ENCODE results near the gene WIZ.

The WIZ gene

GRCh38 chr19:15371786-15372380 is 77.9 kb downstream of the WIZ start:
- DNase-seq, result no peak

DNA sequence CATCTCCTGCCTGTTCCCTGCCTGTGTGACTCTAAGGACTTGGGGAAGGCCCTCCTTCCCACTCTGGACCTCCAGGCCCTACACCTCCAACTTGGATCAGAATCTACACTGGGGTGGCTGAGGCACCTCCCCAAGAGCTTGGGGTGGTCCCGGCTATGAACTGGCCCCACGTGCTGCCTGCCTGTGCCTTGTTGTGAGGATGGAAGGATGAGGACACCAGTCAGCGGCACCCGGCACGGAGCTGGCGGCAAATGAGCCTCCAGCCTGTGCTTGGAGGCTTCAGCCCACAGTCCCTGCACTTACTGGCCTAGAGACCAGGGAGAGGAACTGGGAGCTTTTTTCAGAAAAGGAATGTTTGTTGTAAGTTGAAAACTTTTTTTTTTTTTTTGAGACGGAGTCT is 78.6 kb downstream of the WIZ start:
- no peak for DNase-seq
